GM18858 (cell line): ENCODE data around the gene RERE.

Source experiments
- ATAC-seq: cut with Tn5 transposase; IDR thresholded peaks from one replicate; pipeline ENCODE4 v1.9.1; 2021; ENCODE audit not compliant: unreplicated experiment

Gene RERE

DNA sequence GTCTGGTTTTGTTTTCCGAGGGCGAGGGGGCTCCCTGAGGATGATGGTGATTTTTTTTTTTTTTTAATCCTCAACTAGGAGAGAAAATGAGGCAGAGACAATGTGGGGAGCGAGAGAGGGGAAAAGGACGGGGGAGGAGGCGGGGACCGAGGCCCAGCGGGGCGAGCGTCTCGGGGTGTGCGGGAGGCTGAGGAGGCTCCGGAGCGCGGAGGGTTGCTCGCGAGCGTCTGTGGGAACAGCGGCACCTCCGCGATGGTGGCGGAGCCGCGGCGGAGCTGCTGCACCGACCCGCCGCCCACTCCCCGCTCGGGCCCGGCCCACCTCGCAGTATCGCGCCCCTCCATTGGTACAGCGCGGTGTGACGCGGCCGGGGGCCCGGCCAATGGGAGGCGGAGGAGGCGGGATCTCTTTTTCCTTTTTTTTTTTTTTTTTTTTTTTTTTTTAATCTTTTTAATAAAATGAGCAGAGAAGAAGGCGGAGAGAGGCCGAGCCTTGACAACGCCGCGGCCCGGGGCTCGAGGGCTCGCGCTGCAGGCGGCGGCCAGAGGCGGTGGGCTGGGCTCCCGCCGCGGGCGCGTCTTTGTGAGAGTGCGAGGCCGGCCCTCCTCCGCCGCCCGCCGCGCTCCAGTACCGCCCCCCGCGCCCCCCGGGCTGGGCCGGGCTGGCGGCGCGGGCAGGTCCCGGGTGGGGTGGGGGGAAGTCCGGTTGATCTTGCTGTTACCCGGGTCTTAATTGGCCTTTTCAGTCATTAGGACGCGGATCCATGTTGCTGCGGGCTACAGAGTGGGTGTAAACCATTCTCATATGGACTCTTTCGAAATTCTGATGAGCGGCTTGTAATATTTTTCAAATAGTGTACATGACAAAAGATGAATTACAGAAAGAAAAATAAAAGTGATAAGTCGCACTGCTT, at the start of gene RERE:
Gene RERE (minus strand): TSS at position 229 of the 913 bp plus-strand sequence.
- ATAC-seq = peak; percentile 77

DNA sequence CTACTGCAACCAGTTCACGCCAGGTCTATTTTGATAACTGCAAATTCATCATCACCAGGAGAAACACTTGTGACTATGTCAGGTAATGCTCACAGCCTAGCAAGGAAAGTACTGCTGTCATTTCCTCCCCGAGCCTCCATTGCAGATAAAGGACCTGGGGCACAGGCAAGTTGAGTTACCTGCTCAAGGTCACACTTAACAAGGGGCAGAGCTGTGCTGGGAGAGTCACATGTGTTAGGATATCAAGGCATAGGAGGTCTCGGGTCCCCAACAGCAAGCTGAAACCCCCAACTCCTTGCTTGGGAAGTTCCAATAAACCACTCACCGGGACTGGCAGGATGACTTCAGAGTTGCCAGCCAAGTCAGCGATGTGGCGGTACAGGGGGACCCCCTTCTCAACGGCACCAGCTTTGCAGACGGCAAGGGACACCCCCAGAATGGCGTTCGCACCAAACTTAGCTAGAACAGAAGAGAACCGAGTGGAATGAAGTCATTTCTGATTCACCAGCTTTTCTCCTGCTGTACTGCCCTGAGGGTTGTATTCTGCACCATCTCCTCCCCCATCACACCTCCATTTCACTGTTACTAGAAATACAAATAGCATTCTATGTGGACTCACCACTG, 49.5 kb upstream of the RERE start:
- ATAC-seq = no peak

DNA sequence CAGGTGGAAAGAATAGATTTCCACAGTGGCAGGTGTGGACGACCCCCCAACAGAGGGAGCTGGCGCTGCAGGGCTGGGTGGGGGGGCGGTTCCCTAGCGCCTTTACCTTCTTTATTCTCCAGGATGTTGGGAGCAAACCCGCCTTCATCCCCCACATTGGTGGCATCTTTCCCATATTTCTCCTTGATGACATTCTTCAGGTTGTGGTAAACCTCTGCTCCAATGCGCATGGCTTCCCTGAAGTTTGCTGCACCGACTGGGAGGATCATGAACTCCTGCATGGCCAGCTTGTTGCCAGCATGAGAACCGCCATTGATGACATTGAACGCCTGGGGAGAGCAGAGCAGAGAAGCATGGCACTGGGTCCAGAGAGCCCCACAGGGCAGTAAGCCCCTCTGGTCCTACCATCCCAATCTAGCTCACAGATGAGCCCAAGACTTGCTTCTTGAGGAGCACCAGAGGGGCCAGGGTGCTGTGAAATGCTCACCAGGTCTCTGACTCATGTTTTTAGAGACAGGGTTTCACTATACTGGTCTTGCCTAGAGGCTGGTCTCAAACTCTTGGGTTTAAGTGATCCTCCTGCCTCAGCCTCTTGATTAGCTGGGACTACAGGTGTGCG, 48.8 kb upstream of the RERE start:
- ATAC-seq = no peak

DNA sequence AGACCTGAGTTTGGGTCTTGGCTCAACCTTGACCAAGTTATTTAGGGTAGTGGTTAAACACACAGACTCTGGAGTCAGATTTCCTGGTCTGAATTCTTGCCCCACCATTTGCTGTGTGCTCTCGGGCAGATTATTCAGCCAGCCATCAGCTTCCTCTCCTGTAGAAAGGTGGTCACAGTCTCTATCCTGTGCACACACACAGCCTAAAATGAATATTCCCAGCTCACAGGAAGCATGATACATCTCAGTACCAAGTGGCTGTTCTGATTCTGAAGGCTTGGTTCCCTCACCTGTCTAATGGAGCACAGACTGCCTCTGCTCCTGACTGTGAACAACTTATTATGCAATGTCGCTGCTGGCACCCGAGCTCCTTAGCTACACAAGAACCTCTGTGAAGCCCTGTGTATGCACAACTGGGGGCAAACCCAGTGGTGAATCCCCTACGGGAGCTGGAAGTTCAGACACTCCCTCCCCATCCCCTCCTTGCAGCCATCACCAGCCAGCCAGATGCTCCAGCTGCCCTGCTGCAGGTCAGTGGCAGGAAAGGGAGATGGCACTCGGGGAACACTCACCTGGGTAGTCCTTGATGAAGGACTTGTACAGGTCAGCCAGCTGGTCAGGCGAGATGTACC, 47.4 kb upstream of the RERE start:
- no peak for ATAC-seq

DNA sequence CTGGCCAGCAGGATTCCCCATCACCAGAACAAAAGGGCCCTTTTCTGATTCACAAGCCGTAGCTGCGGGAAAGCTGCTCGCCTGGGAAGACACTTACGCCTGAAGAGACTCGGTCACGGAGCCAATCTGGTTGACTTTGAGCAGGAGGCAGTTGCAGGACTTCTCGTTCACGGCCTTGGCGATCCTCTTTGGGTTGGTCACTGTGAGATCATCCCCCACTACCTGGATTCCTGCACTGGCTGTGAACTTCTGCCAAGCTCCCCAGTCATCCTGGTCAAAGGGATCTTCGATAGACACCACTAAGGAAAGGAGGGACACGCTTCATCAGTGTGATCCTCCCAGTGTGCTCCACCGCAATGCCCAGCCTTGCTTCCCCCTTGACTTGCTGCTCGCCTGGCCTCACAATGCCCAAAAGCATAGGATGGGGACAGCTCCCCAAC, 46.4 kb upstream of the RERE start:
- ATAC-seq = no peak

DNA sequence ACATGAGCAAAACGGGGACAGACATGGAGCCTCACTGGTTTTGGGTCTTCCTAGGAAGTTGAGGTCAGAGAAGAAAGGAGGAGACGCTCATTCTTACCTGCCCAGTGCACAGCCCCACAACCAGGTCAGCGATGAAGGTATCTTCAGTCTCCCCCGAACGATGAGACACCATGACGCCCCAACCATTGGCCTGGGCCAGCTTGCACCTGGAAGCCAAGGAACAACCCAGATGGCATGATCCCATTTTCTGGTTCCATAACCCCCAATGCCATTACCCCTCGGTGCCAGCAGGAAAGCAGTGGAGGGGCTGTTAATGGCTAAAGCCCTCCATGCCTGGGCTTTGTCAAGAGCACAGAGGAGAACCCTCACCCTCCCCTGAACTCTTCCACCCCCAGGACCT, 45.7 kb upstream of the RERE start:
- no peak for ATAC-seq

DNA sequence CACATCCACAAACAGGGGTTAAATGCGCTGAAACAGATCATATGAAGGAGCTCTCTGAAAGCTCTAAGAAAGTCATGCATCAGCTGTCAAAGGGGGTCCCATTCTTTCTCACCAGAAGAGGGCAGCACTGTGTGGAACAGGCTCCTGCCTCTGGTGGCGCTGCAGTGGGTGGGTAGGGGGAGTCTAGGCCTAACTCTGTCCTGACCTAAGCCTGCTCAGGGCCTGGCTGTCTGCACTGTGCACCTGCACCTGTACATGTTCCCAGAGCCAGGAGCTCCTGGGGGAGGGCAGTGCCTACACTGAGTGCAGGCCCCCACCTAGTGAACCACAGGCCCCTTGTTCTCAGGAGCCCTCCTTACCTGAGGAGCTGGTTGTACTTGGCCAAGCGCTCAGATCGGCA, 45.1 kb upstream of the RERE start:
- ATAC-seq = no peak

DNA sequence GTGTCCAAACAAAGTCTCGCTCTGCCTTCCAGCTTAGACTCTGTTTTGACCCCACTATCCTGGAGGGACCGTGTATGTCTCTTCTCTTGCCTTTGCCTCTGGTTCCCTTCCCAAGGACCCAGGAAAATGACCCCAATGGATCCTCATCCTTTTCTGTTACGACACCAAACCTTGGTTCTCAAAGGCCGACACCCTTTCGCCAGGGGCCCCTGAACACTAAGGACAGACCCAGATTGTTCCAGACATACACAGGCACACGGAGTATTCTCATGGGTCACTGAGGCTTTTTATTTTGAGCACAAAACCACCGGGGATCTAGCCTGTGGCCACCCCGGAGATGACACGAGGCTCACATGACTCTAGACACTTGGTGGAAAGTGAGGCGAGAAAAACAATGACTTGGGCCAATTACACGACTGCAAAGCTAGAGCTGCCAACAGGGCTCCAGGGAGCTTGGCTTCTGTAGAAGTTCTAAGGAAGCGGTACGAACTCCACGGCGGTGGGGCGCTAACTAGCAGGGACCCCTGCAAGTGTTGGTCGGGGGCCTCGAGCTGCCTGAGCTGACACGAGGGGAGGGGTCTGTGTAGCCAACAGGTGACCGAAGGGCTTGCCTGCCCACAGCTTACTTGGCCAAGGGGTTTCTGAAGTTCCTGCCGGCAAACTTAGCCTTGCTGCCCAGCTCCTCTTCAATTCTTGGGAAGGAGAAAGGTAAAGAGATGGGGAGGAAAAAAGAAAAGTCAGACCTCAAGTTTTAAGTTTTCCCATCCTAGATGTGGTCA, 43.5 kb upstream of the RERE start:
- no peak for ATAC-seq

DNA sequence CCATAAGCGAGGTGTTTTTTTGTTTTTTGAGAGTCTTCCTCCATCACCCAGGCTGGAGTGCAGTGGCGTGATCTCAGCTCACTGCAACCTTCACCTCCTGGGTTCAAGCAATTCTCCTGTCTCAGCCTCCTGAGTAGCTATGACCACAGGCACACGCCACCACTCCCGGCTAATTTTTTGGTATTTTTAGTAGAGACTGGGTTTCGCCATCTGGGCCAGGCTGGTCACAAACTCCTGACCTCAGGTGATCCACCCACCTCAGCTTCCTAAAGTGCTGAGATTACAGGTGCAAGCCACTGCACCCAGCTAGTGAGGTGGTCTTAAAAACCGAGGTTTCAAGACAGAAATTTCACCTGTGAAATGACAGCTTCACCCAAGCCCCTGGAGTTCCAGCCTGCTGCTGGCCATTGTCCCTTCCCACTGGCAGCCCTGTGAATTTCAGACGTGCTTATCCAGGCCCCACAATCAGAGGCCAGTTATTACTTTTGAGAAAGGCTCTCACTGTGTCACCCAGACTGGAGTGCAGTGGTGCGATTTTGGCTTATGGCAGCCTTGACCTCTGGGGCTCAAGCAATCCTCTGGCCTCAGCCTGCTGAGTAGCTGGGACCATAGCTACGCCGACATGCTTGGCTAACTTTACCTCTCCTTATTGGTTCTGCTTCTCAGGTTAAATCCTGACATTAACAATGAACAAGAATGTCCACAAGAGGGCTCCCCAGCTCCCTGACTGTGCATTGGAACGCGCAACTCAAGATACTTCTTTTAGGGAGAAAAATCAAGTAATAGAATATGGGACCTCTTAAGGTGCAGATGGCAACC, 41.7 kb upstream of the RERE start:
- no peak for ATAC-seq

DNA sequence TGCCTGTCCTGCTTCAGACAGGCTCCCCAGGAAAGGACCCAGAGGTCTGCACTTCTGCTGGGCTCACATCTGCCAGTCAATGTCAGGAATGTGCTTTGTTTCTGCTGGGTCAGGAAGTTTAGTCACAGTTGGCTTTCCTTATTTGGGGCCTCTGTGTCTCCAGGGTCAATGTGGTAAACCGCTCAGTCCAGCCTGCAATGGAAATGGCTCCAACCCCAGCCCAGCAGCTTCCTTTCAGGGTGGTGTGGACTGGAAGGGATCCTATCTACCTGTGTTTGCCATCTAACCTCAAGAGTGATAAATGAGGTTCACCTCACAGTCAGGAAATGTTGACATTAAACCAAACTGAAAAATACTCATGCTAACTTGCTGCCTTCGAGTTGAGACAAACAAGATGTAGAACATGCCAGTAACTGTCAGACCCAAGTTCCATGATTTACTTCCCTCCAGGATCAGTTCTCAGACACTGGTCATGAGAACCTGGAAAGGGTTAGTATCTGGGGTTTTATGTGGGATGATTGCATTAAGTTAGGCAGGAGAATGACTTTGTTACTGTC, 40.8 kb upstream of the RERE start:
- no peak for ATAC-seq

DNA sequence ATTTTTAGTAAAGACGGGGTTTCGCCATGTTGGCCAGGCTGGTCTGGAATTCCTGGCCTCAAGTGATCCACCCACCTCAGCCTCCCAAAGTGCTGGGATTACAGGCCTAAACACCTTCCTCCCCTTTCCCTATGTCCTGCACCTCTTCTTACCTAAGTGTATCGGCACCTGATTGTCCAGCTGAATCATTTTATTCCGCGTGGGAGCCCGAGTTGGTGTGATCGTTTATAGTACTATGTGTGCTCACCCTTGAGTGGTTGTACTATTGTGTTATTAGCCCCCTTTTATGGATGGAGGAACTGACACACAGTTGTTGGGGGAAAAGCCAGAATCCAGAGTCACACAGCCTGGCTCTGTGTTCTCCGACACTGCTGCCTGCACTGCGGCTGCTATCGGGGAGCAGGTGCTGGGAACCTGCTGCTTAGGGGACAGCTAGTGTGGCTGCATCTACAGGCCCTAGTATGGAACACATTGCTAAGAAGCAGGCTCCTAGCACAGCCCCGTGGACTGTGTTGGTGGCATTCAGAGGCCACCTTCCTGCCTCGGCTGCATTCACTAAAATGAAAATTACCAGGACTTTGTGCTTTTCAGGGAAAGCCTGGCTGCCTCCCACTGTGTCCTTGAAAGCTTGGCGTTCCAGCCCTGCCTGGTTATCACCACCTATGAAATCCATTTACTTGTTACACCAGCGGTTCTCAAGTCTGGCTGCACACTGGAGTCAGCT, 39.4 kb upstream of the RERE start:
- ATAC-seq = no peak

DNA sequence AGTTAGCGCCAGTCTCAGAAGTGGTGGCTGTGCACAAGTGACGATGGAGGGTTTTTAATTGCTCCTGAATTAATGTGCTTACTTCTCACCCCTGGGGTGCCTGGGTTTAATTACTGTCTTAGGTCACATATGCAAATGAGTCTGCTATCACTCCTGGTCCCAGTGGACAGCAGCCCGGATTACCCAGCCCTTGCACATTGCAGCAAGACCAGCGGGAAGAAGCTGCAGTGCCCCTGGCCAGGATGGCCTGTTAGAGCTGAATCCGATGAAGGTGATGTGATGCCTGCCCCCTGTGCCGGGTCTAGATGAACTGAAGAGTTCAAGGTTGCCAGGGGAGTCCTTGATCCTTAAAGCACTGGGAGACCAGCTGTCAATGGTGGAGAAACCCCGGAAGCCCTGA, 36.8 kb upstream of the RERE start:
- ATAC-seq = no peak

DNA sequence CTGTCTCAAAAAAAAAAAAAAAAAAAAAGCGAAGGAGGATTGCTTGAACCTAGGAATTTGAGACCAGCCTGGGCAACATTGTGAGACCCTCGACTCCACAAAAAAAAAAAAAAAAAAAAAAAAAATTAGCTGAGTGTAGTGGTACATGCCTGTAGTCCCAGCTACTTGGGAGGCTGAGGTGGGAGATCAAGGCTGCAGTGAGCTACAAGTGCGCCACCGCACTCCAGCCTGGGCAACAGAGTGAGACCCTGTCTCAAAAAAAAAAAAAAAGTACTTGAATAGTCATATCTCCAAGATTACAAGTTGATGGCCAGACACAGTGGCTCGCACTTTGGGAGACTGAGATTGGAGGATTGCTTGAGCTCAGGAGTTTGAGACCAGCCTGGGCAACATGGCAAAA, 33.6 kb upstream of the RERE start:
- ATAC-seq = no peak

DNA sequence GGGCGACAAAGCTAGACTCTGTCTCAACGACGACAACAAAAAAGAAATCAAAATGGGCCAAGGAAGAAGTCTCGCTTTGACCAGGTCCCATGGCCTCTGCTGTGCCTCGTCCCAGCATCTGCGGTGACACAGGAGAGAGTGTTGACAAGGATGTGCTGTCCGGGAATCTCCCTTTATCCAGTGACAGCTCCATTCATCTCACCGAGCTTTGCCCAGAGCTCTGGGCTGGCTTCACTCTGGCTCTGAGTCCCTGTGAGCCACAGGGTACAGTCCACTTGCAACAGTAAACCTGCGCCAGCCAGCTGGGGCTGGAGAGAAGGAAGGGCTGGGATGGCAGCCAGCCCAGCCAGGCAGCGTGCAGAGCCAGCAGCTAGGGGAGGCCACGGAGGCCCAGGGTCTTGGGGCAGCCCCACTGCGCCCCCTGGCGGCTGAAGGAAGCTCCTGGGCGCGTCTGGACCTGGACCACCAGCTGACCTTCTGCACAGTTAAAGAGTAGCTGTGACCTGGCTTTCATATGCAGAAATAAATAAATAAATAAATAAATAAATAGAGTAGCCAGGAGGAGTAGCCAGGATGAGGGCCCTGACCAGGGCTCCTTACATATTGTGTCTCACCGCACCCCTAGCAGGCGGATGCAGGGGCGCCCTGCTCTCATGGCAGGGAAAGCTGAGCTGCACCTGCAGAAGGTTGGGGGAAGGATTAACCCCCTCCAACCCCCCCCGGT, 31.4 kb upstream of the RERE start:
- ATAC-seq = no peak

DNA sequence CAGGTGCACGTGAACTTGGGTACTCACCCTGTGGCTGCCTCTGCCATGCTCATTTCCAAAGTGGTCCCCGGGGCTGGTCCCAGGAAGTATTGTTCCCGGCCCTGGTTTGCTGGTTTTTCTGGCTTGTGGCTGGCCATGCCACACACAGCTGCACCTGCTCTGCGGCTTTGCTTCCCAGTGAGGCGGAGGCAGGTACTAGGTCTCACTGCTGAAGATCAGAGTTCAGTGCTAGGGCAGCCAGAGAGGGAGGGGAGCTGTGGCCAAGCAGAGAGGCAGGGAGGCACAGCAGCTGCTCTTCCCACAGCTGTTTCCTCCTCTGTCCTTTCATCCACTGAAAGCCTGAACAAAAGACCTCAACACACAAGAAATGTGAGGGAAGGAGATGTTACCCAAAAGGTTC, 30.6 kb upstream of the RERE start:
- no peak for ATAC-seq

DNA sequence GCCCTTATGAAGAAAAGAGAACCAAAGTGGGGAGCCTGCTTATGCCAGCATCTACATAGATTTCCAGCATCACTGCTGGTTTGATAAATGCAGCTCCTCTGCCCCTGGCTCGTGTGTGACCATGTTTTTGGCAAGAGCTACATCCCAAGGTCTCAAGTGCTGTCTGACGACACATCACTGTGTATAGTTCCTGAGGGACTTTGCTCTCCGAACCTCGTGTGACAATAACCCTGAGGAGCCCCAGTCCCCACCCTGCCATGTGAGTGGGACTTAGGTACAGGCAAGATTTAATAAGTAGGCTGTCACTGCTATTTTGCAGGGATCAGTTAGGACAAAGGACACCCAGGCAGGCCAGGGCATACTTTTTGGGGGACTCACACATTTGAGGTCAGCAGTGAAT, 28.8 kb upstream of the RERE start:
- no peak for ATAC-seq

DNA sequence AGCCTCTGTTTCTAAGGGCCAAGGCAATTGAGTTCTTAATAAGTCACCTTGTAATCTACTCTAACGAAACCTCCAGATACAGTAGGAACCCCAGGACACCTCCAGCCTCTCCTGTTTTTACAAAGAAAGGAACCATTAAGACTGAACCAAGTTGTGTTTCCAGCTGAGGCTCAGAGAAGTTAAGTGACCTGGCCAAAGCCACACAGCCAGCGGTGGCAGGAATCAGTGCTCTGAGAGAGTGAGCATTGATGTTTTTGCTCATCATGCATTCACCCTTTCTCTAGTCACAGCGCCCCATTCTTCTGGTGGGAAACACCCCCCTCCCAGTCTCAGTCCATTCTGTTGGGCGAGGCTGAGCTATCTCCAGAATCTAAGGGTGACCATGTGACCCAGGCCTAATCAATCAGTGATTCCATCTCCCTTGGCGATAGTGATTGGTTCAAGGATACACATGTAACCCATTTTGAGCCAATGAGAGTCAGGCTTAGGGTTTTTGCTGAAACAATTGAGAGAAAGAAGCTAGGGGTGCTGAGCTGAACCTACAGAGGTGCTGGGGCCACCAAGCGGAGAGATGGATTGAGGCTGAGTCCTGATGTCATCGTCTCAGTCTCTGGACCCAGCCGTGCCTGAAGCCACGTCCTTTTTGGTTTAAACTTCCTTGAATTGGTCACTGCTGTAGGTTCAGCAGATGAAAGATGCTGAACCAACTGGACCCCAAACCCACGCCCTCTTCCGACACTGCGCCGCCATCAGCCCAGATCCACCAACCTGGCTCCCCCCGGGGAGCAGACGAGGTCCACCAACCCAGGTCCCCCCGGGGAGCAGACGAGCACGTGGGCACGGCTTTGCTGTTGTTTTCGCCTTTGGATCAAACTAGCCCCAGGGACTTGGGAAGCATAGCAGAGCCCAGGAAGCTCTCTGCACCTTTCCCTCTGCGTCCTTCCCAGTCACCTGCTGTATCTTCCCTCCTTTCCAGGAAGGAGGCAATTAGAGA, 28.0 kb upstream of the RERE start:
- ATAC-seq = no peak
